Measurements from ENCODE around the gene ANGPTL1.

ANGPTL1 gene

DNA sequence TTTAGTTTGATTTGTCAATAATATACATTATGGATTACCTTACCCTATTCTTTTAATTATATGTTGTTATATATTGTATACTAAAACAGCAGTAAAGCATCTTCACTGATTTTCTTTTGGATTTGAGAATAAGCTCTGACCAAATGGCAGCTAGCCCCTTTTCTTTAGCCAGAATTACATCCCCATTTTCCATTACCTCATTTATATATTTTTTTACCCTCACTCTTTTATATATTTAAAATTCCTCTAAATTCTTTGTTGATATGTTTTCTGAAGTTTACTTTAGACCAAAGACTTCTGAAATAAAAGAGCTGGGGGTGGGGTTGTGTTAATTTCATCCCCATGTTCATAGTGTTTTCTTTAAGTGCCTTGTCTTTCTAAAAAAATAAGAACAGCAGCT, 24.6 kb downstream of the ANGPTL1 start:
- Histone ChIP-seq H3K9ac (ENCODE audit: low read length in 5 of 5) (no peak overlapping the region), H3K27ac (ENCODE audit: low read depth, low read length) (no peak overlapping the region), H3K36me3 (ENCODE audit: control insufficient read depth in 5 of 5, insufficient read depth in 5 of 5, low read length in 5 of 5) (no peaks in the 10 kb centered on the region), H3K9me3 (ENCODE audit: control insufficient read depth in 5 of 5, low read length in 5 of 5) (no peaks in the 10 kb centered on the region), H3K4me3 (ENCODE audit: low read depth in 1 of 5, low read length in 5 of 5) (no peak overlapping the region), H3K4me1 (ENCODE audit: control insufficient read depth in 5 of 5, insufficient read depth in 5 of 5, low read length in 5 of 5) (no peaks in the 10 kb centered on the region), H3K27me3 (ENCODE audit: control insufficient read depth in 5 of 5, insufficient read depth in 4 of 5, low read length in 5 of 5) (no peaks in the 10 kb centered on the region)

DNA sequence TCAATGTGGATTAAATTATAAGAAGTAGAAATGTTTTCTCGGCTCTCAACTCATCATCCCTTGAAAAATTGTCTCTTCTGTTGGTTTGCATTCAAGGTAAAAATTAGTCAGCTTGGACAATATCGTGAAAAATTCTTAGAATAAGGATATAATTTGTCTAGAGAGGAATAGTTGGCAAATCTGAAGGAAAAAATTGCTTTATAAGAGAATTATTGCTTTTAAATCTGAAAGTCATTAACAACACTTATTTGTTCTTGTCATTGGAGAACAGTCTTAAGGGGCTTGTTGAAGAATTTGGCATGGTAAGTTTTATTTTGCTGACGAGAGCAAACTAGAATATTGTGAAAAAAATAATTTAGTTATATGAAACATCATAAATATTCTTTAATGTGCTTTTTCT, 26.4 kb downstream of the ANGPTL1 start:
- Histone ChIP-seq H3K27me3 (ENCODE audit: control insufficient read depth in 5 of 5, insufficient read depth in 4 of 5, low read length in 5 of 5) (no peaks in the 10 kb centered on the region), H3K4me3 (ENCODE audit: low read depth in 1 of 5, low read length in 5 of 5) (no peak overlapping the region), H3K4me1 (ENCODE audit: control insufficient read depth in 5 of 5, insufficient read depth in 5 of 5, low read length in 5 of 5) (no peaks in the 10 kb centered on the region), H3K36me3 (ENCODE audit: control insufficient read depth in 5 of 5, insufficient read depth in 5 of 5, low read length in 5 of 5) (no peaks in the 10 kb centered on the region), H3K9me3 (ENCODE audit: control insufficient read depth in 5 of 5, low read length in 5 of 5) (no peaks in the 10 kb centered on the region), H3K27ac (ENCODE audit: low read depth, low read length) (no peak overlapping the region), H3K9ac (ENCODE audit: low read length in 5 of 5) (no peak overlapping the region)

DNA sequence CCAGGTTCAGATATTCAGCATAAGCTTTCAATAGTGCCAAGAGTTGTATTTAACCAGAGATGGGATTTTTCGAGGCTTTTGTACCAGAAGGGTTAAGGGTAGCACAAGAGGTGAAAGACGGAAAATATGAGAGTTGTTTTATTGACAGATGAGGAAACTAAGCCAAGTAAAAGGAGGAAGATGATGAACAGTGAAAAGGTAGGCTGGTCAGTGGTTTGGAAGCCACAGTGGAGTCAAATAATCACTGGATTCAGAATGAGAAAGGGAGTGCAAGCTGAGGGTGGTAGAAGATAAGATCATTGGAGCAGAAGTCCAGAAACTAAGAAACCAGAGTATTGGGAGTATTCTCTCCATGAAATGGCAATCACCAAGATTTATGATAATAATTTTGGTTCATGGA, 45.7 kb downstream of the ANGPTL1 start:
- no peaks in the 10 kb centered on the region for H3K9me3 ChIP-seq (ENCODE audit: control insufficient read depth in 5 of 5, low read length in 5 of 5)
- no peak overlapping the region for H3K4me3 ChIP-seq (ENCODE audit: low read depth in 1 of 5, low read length in 5 of 5)
- no peaks in the 10 kb centered on the region for H3K27me3 ChIP-seq (ENCODE audit: control insufficient read depth in 5 of 5, insufficient read depth in 4 of 5, low read length in 5 of 5)
- no peaks in the 10 kb centered on the region for H3K36me3 ChIP-seq (ENCODE audit: control insufficient read depth in 5 of 5, insufficient read depth in 5 of 5, low read length in 5 of 5)
- no peak overlapping the region for H3K9ac ChIP-seq (ENCODE audit: low read length in 5 of 5)
- no peak overlapping the region for H3K27ac ChIP-seq (ENCODE audit: low read depth, low read length)
- H3K4me1 ChIP-seq (ENCODE audit: control insufficient read depth in 5 of 5, insufficient read depth in 5 of 5, low read length in 5 of 5) = no peaks in the 10 kb centered on the region

DNA sequence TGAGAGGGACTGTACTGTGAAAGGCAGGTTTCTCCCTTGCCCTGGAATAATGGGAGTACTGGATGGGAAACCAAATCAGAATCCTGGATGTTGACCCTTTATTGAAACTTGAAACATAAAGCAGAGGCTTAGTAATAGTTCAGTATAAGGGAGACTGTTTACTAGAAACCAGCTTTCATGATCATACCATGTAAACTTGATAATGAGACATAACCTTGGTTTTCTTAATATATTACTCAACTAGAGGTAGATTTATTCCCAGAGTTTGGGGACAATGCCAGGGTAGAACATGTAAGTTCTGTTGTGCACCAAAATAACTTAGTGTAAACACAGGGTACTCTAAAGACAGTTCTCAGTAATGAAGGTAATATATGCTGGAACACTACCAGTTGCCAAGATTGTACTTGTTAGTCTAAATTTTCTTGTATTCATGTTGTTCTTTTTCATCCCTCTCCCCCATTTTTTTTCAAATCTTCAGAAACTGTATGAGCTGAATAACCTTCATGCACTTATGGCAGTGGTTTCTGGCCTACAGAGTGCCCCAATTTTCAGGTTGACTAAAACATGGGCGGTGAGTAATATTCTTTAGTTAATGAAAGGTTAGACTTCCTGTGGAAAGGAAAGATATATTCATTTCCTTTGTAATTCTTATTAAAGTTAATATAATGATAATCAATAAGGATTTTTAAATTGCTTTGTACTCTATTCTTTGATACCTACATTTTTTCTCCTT, 49.6 kb downstream of the ANGPTL1 start:
- Histone ChIP-seq H3K27ac (ENCODE audit: low read depth, low read length) (no peak overlapping the region), H3K4me1 (ENCODE audit: control insufficient read depth in 5 of 5, insufficient read depth in 5 of 5, low read length in 5 of 5) (no peaks in the 10 kb centered on the region), H3K9ac (ENCODE audit: low read length in 5 of 5) (no peak overlapping the region), H3K4me3 (ENCODE audit: low read depth in 1 of 5, low read length in 5 of 5) (no peak overlapping the region), H3K27me3 (ENCODE audit: control insufficient read depth in 5 of 5, insufficient read depth in 4 of 5, low read length in 5 of 5) (no peaks in the 10 kb centered on the region), H3K36me3 (ENCODE audit: control insufficient read depth in 5 of 5, insufficient read depth in 5 of 5, low read length in 5 of 5) (no peaks in the 10 kb centered on the region), H3K9me3 (ENCODE audit: control insufficient read depth in 5 of 5, low read length in 5 of 5) (no peaks in the 10 kb centered on the region)

DNA sequence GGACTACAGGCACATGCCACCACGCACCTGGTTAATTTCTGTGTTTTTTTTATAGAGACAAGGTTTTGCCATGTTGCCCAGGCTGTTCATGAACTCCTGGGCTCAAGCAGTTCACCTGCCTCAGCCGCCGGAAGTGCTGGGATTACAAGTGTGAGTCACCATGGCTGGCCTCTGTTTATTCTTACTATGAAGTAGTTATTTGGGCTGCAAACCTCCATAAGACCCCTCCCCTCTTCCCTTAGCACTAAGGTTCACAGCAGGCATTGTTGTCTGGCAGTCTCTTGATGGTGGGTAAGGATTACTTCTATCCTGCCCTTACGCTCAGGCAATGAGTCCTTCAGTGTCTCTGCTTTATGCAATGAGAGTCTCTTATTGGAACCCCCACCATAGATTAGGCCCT, 51.8 kb downstream of the ANGPTL1 start:
- H3K4me1 ChIP-seq (ENCODE audit: control insufficient read depth in 5 of 5, insufficient read depth in 5 of 5, low read length in 5 of 5) = no peaks in the 10 kb centered on the region
- no peak overlapping the region for H3K9ac ChIP-seq (ENCODE audit: low read length in 5 of 5)
- no peak overlapping the region for H3K4me3 ChIP-seq (ENCODE audit: low read depth in 1 of 5, low read length in 5 of 5)
- no peak overlapping the region for H3K27ac ChIP-seq (ENCODE audit: low read depth, low read length)
- no peaks in the 10 kb centered on the region for H3K27me3 ChIP-seq (ENCODE audit: control insufficient read depth in 5 of 5, insufficient read depth in 4 of 5, low read length in 5 of 5)
- no peaks in the 10 kb centered on the region for H3K9me3 ChIP-seq (ENCODE audit: control insufficient read depth in 5 of 5, low read length in 5 of 5)
- H3K36me3 ChIP-seq (ENCODE audit: control insufficient read depth in 5 of 5, insufficient read depth in 5 of 5, low read length in 5 of 5) = no peaks in the 10 kb centered on the region

DNA sequence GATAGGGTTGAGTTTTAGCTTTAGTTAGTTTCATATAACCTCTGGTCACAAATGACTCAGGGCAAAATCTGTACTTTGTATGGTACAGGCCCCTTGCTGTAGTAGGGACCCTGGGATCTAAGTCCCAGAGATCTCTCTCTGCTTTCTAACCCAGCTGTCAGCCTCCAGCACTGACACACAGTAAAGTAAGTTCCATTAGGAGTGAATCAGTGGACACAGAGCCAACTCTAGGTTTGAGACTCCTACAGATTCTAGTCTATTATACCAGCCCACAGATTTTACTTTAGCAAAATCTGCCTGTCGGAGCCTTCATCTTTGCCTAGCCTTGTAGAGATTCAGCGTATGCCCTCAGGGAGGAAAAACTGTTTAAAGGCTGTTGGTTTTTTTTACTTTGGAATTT, 52.5 kb downstream of the ANGPTL1 start:
- Histone ChIP-seq H3K27ac (ENCODE audit: low read depth, low read length) (no peak overlapping the region), H3K4me1 (ENCODE audit: control insufficient read depth in 5 of 5, insufficient read depth in 5 of 5, low read length in 5 of 5) (no peaks in the 10 kb centered on the region), H3K36me3 (ENCODE audit: control insufficient read depth in 5 of 5, insufficient read depth in 5 of 5, low read length in 5 of 5) (no peaks in the 10 kb centered on the region), H3K27me3 (ENCODE audit: control insufficient read depth in 5 of 5, insufficient read depth in 4 of 5, low read length in 5 of 5) (no peaks in the 10 kb centered on the region), H3K9ac (ENCODE audit: low read length in 5 of 5) (no peak overlapping the region), H3K4me3 (ENCODE audit: low read depth in 1 of 5, low read length in 5 of 5) (no peak overlapping the region), H3K9me3 (ENCODE audit: control insufficient read depth in 5 of 5, low read length in 5 of 5) (no peaks in the 10 kb centered on the region)

DNA sequence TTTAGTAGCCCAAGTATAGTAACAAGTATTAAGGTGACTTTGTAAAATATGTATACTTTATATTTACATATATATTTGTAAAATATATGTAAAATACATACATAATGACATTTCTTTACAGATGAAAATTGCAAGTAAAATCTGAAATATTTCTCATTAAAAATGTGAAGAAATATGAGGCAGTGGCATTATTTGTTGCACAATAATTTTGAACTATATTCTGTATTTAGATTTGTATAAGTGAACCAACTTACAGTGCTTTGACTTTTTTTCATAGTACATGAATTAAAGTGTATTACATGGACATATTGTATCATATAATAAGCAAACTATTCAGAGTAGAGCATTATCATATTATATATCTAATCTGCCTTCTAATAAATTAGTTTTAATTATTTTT, 60.3 kb downstream of the ANGPTL1 start:
- Histone ChIP-seq H3K27ac (ENCODE audit: low read depth, low read length) (no peak overlapping the region), H3K36me3 (ENCODE audit: control insufficient read depth in 5 of 5, insufficient read depth in 5 of 5, low read length in 5 of 5) (no peaks in the 10 kb centered on the region), H3K27me3 (ENCODE audit: control insufficient read depth in 5 of 5, insufficient read depth in 4 of 5, low read length in 5 of 5) (no peaks in the 10 kb centered on the region), H3K4me3 (ENCODE audit: low read depth in 1 of 5, low read length in 5 of 5) (no peak overlapping the region), H3K4me1 (ENCODE audit: control insufficient read depth in 5 of 5, insufficient read depth in 5 of 5, low read length in 5 of 5) (no peaks in the 10 kb centered on the region), H3K9ac (ENCODE audit: low read length in 5 of 5) (no peak overlapping the region), H3K9me3 (ENCODE audit: control insufficient read depth in 5 of 5, low read length in 5 of 5) (no peaks in the 10 kb centered on the region)

DNA sequence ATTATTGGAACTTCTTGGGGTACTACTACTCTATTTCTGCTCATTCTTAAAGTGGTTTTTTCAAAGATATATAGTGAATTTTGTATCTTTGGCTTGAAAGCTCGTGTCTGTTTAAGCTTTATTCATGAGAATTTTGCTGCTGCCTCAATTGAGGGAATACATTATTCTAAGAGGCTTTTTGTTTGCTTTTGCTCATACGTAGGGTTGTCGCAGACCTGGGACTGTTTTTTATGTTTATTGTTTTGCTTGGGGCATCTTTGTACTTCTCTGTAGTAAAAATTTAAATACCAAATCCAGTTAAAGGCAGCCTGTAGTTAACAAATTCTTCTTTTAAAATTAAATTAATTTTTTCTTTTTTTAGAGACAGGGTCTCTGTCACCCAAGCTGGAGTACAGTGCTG, 62.3 kb downstream of the ANGPTL1 start:
- no peaks in the 10 kb centered on the region for H3K9me3 ChIP-seq (ENCODE audit: control insufficient read depth in 5 of 5, low read length in 5 of 5)
- H3K36me3 ChIP-seq (ENCODE audit: control insufficient read depth in 5 of 5, insufficient read depth in 5 of 5, low read length in 5 of 5) = no peaks in the 10 kb centered on the region
- no peaks in the 10 kb centered on the region for H3K4me1 ChIP-seq (ENCODE audit: control insufficient read depth in 5 of 5, insufficient read depth in 5 of 5, low read length in 5 of 5)
- H3K4me3 ChIP-seq (ENCODE audit: low read depth in 1 of 5, low read length in 5 of 5) = no peak overlapping the region
- H3K27ac ChIP-seq (ENCODE audit: low read depth, low read length) = no peak overlapping the region
- no peak overlapping the region for H3K9ac ChIP-seq (ENCODE audit: low read length in 5 of 5)
- no peaks in the 10 kb centered on the region for H3K27me3 ChIP-seq (ENCODE audit: control insufficient read depth in 5 of 5, insufficient read depth in 4 of 5, low read length in 5 of 5)

DNA sequence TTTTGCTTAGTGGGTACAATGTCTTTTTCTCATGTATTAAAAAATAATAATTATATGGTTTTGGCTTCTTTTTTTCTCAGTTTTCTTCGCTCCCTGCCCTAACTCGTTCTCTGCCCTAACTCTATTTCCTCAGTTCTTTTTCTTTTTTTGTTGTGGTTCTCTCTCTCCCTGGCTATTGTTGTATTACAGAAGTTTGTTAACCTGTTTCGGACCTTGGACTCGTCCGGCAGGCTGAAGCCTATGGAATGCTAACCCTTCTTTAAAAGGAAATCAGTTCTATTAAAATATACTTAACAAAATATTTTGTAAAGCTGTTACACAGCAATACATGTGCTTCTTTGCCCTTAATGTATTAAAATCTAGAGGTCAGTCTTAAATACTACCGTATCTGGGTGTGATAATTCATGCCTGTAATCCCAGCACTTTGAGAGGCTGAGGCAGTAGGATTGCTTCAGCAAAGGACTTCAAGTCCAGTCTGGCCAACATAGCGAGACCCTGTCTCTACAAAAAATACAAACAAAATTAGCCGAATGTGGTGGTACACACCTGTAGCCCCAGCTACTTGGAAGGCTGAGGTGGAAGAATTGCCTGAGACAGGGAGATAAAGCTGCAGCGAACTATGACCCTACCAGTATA, 64.1 kb downstream of the ANGPTL1 start:
- Histone ChIP-seq H3K27ac (ENCODE audit: low read depth, low read length) (no peak overlapping the region), H3K4me1 (ENCODE audit: control insufficient read depth in 5 of 5, insufficient read depth in 5 of 5, low read length in 5 of 5) (no peaks in the 10 kb centered on the region), H3K36me3 (ENCODE audit: control insufficient read depth in 5 of 5, insufficient read depth in 5 of 5, low read length in 5 of 5) (no peaks in the 10 kb centered on the region), H3K4me3 (ENCODE audit: low read depth in 1 of 5, low read length in 5 of 5) (no peak overlapping the region), H3K27me3 (ENCODE audit: control insufficient read depth in 5 of 5, insufficient read depth in 4 of 5, low read length in 5 of 5) (no peaks in the 10 kb centered on the region), H3K9me3 (ENCODE audit: control insufficient read depth in 5 of 5, low read length in 5 of 5) (no peaks in the 10 kb centered on the region), H3K9ac (ENCODE audit: low read length in 5 of 5) (no peak overlapping the region)

DNA sequence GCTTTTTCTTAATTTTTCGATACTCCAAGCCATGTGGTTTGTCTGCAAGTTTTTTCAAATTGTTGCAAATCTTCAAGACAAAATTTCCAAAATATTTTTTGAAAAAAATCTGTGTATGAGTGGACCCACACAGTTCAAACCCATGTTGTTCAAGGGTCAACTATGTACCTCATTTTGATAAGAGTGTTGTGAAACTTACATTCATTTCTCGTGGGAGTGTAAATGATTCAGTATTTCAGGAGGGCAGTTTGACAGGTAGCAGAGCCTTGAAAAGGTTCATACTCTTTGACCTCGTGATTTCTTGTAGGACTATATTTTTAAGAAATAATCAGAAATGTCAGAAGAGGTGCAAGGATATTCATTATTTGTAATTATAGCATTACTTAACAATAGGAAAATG, 68.0 kb downstream of the ANGPTL1 start:
- Histone ChIP-seq H3K9ac (ENCODE audit: low read length in 5 of 5) (no peak overlapping the region), H3K4me3 (ENCODE audit: low read depth in 1 of 5, low read length in 5 of 5) (no peak overlapping the region), H3K36me3 (ENCODE audit: control insufficient read depth in 5 of 5, insufficient read depth in 5 of 5, low read length in 5 of 5) (no peaks in the 10 kb centered on the region), H3K27me3 (ENCODE audit: control insufficient read depth in 5 of 5, insufficient read depth in 4 of 5, low read length in 5 of 5) (no peaks in the 10 kb centered on the region), H3K27ac (ENCODE audit: low read depth, low read length) (no peak overlapping the region), H3K4me1 (ENCODE audit: control insufficient read depth in 5 of 5, insufficient read depth in 5 of 5, low read length in 5 of 5) (no peaks in the 10 kb centered on the region), H3K9me3 (ENCODE audit: control insufficient read depth in 5 of 5, low read length in 5 of 5) (no peaks in the 10 kb centered on the region)

All from subcutaneous abdominal adipose tissue (tissue), 5 donors.